Mucosa of descending colon (tissue), 3 donors: ENCODE data around the gene TMEM196. TPM values are rescaled to one million over a fixed set of nuclear protein-coding genes. Genes with fewer than 3 reads are reported as not detected.

Experiments
- ATAC-seq: fragments of 200-7000 bp; cut with Tn5 transposase; one replicate; pipeline ENCODE4 v1.9.1; 2020; ENCODE audit warnings: mild to moderate bottlenecking, moderate library complexity
- DNase-seq, 3 donors: peaks; one replicate each; pipeline ENCODE4 v3.0.0-alpha.2; 2020
- H3K36me3 ChIP-seq: fragments of 200-600 bp; one replicate; pipeline ENCODE4 v1.8.0; 2021; ENCODE audit warnings: low read depth, mild to moderate bottlenecking
- H3K4me1 ChIP-seq: fragments of 200-600 bp; one replicate; pipeline ENCODE4 v1.8.0; 2021; ENCODE audit warnings: low read depth, mild to moderate bottlenecking
- H3K4me3 ChIP-seq: fragments of 200-600 bp; one replicate; pipeline ENCODE4 v1.8.0; 2021; ENCODE audit warnings: mild to moderate bottlenecking
- H3K9me3 ChIP-seq: fragments of 200-600 bp; one replicate; pipeline ENCODE4 v1.8.0; 2021; ENCODE audit warnings: mild to moderate bottlenecking
- intact Hi-C, 2 donors: fragments of 100-400 bp; cut with DNase I in 1 of 2; cut with micrococcal nuclease in 1 of 2; formaldehyde crosslinking; loops; one replicate each; pipeline versions ENCODE4 v1.11.0 to v1.11.1; 2022; cut with DNase I, micrococcal nuclease
- total RNA-seq, 3 donors: library from RNA; stranded (reverse); fragmentation: NEBNext Ultra II Directional in 2 of 3; extraction: Animal tissue kit (Norgen Biotek cat#: 25700) in 2 of 3; gene quantifications; one replicate each; pipeline versions ENCODE4 v1.2.1 to v1.2.4, GENCODE V29; 2021 to 2023
- TF ChIP-seq, protein P1 (sequence below): fragments of 200-600 bp; IDR thresholded peaks from one replicate; pipeline ENCODE4 v1.8.0; 2022; ENCODE audit warnings: antibody characterized with exemption, mild to moderate bottlenecking
- donor health status: DM: no; HTN: no; CAD: no; lungs with moderate emphysema.
- donor health status: DM: no; HTN: no; CAD: no.
- donor health status: DM: no; HTN: yes; CAD: no.

TMEM196 gene
- total RNA-seq, 3 donors from 2014 or later, result 0.13 to 0.14 TPM; not detected in 1

DNA sequence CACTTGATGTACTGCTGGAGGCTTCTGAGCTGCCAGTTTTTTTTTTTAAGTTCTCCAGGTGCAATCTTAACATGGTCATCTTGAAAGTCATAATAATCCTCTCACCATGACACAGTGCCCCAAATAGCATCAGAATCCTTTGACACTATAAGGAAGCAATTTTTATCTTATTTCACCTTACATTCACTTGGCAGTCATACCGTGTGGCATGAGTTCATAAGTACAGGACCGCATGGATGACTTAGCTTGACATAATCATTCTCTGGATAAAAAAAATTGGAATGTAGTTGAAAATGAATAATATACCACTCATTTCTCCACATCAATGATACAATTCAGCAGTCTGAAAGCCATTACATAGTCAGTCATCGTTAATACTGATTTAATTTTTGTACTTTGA lies 25.6 kb upstream of the TMEM196 start:
- intact Hi-C loops, result no loop called here
- no peaks in the 10 kb centered on the region for H3K9me3 ChIP-seq

DNA sequence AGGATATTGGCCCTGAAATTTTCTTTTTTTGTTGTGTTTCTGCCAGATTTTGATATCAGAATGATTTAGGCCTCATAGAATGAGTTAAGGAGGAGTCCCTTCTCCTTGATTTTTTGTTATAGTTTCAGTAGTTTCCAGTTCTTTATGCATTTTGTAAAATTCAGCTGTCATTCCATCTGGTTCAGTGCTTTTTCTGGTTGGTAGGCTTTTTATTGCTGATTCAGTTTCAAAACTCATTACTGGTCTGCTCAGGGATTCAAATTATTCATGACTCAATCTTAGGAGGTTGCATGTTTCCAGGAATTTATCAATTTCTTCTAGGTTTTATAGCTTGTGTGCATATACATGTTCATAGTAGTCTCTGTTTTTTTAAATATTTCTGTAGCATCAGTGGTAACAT lies 10.1 kb upstream of the TMEM196 start:
- no peak for DNase-seq
- Histone ChIP-seq H3K4me3 (no peak overlapping the region), H3K4me1 (no peaks in the 10 kb centered on the region), H3K9me3 (no peaks in the 10 kb centered on the region), H3K36me3 (no peaks in the 10 kb centered on the region)
- ATAC-seq, result no peak
- intact Hi-C loops, result no loop called here
- TF ChIP-seq, protein P1, sequence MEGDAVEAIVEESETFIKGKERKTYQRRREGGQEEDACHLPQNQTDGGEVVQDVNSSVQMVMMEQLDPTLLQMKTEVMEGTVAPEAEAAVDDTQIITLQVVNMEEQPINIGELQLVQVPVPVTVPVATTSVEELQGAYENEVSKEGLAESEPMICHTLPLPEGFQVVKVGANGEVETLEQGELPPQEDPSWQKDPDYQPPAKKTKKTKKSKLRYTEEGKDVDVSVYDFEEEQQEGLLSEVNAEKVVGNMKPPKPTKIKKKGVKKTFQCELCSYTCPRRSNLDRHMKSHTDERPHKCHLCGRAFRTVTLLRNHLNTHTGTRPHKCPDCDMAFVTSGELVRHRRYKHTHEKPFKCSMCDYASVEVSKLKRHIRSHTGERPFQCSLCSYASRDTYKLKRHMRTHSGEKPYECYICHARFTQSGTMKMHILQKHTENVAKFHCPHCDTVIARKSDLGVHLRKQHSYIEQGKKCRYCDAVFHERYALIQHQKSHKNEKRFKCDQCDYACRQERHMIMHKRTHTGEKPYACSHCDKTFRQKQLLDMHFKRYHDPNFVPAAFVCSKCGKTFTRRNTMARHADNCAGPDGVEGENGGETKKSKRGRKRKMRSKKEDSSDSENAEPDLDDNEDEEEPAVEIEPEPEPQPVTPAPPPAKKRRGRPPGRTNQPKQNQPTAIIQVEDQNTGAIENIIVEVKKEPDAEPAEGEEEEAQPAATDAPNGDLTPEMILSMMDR, result no peak

More for the DNA sequence above, 25.6 kb upstream of the TMEM196 start:
- Histone ChIP-seq H3K4me3 (no peak overlapping the region), H3K4me1 (no peaks in the 10 kb centered on the region), H3K36me3 (no peaks in the 10 kb centered on the region)
- no peak for ATAC-seq
- TF ChIP-seq, protein P1, result no peak
- no peak for DNase-seq

DNA sequence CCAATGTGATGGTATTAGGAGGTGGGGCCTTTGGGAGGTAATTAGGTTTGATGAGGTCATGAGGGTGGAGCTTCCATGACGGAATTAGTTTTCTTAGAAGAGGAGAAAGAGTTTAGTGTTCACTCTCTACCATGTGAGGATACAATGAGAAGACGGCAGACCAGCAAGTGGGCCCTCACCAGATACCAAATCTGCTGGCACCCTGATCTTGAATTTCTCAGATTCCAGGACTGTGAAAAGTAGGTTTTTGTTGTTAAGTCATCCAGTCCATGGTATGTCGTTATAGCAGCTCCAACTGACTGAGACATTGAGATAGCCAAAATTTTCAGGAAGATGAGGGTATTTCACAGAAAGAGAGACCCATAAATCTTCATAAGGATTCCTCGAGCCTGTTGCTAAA lies 3.6 kb upstream of the TMEM196 start:
- TF ChIP-seq, protein P1, result no peak
- no peak for DNase-seq
- Histone ChIP-seq H3K4me3 (no peak overlapping the region), H3K9me3 (no peaks in the 10 kb centered on the region), H3K36me3 (no peaks in the 10 kb centered on the region), H3K4me1 (no peaks in the 10 kb centered on the region)
- intact Hi-C loops, result no loop called here
- no peak for ATAC-seq

DNA sequence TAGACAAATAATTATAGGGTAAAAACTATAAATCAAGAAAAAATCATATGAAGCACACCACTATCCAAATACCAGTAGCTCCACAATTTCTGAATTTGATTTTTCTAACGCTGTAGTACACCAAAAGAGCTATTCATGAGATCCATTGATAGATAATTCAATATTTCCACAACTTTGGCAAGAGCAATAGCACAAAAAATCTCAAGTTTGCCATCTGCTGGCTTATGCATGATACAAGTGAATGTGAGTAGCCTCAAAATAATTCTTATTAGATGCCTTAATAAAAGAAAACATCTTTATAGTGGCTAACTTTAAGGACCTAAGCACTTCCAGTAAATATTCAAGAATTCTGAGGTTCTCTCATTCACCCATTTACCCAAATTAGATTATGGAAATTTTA lies 2.2 kb upstream of the TMEM196 start:
- ATAC-seq, result no peak
- DNase-seq, result no peak
- Histone ChIP-seq H3K36me3 (no peaks in the 10 kb centered on the region), H3K4me3 (no peak overlapping the region), H3K9me3 (no peaks in the 10 kb centered on the region), H3K4me1 (no peaks in the 10 kb centered on the region)
- intact Hi-C loops, result no loop called here
- TF ChIP-seq, protein P1, result no peak

DNA sequence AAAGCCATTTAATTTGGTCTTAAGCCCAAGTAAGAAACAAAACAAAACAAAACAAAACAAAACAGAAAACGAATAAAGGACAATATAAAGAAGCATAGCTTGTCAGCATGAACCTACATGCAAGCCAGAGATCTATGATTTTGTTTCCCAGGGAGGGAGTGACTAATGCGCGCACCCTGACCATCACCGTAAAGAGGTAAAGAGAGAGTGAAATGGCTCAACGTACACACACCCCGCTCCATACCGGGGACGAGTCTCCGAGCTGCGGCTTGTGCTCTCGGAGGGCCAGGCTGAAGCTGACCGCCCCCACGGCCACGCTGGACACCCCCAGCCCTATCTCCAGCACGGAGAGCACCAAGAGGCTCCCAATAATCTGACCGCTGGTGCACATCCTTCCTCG lies 1.1 kb downstream of the TMEM196 start:
- H3K4me3 ChIP-seq, result no peak overlapping the region
- H3K9me3 ChIP-seq, result no peaks in the 10 kb centered on the region
- ATAC-seq (no peak), DNase-seq (no peak)
- H3K4me1 ChIP-seq, result no peaks in the 10 kb centered on the region
- intact Hi-C loops, result no loop called here
- TF ChIP-seq, protein P1, result no peak
- H3K36me3 ChIP-seq, result no peaks in the 10 kb centered on the region

DNA sequence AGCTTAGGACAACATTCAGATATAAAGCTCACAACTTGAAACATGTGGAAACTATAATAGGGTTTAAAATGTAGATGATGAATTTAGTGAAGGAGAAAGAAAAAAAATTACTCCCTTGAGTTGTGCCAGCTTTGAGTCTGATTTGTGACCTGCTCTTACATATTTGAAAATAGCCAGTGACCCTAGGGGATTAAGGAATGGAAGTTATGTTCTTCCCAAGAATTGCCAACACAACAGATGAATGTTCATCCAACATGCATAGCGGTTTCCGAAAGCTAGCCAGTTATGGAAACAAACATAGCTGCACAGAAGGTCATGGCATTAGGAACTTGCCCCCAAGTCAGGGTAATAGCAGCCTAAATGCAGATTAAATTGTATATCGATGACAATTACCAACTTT lies 10.8 kb downstream of the TMEM196 start:
- Histone ChIP-seq H3K9me3 (no peaks in the 10 kb centered on the region), H3K4me1 (no peaks in the 10 kb centered on the region), H3K36me3 (no peaks in the 10 kb centered on the region), H3K4me3 (no peak overlapping the region)
- ATAC-seq (no peak), DNase-seq (no peak)
- TF ChIP-seq, protein P1, result no peak
- intact Hi-C loops, result no loop called here
